Lower lobe of right lung (tissue), 2 donors: ENCODE data around the gene ATP6V0D1. TPM values are rescaled to one million over a fixed set of nuclear protein-coding genes. Genes with fewer than 3 reads are reported as not detected.
A peak's percentile ranks its signal among the peaks of the same experiment; 100 is the strongest.

Source experiments
- ATAC-seq, 2 donors: fragments of 200-7000 bp; cut with Tn5 transposase; one replicate each; pipeline ENCODE4 v1.9.1; 2020 to 2022; ENCODE audit warnings: mild to moderate bottlenecking in 2 of 2, moderate library complexity in 2 of 2
- DNase-seq: peaks from one replicate; pipeline ENCODE4 v3.0.0-alpha.2; 2020
- H3K27ac ChIP-seq: fragments of 200-600 bp; one replicate; pipeline ENCODE4 v1.8.0; 2022
- H3K27me3 ChIP-seq: fragments of 200-600 bp; one replicate; pipeline ENCODE4 v1.8.0; 2022; ENCODE audit warnings: low read depth
- H3K36me3 ChIP-seq: fragments of 200-600 bp; one replicate; pipeline ENCODE4 v1.8.0; 2022; ENCODE audit warnings: mild to moderate bottlenecking
- H3K4me1 ChIP-seq: fragments of 200-600 bp; one replicate; pipeline ENCODE4 v1.8.0; 2022
- H3K4me3 ChIP-seq: fragments of 200-600 bp; one replicate; pipeline ENCODE4 v1.8.0; 2022; ENCODE audit warnings: mild to moderate bottlenecking
- H3K9me3 ChIP-seq: fragments of 200-600 bp; one replicate; pipeline ENCODE4 v1.8.0; 2022
- intact Hi-C: fragments of 100-400 bp; cut with DNase I; formaldehyde crosslinking; loops from one replicate; pipeline ENCODE4 v1.11.0; 2022
- total RNA-seq: library from RNA; stranded (reverse); fragmentation: NEBNext Ultra II Directional; extraction: Animal tissue kit (Norgen Biotek cat#: 25700); gene quantifications from one replicate; pipeline ENCODE4 v1.2.1, GENCODE V29; 2021
- TF ChIP-seq, protein P1 (sequence below): fragments of 200-600 bp; IDR thresholded peaks from one replicate; pipeline ENCODE4 v1.8.0; 2022; ENCODE audit warnings: antibody characterized with exemption, mild to moderate bottlenecking
- donor health status: DM: no; HTN: yes; CAD: no; lungs with severe emphysema.

ATP6V0D1 gene
- total RNA-seq, 1 donor from 2014 or later: 175 TPM

GRCh38 chr16:67393111-67393787 lies 87.7 kb downstream of the ATP6V0D1 start, which contains the start of gene TPPP3:
Gene TPPP3 (minus strand): TSS chr16:67393498. CDS start chr16:67391111, 2,387 bp downstream.
- intact Hi-C loops: no loop called here
- H3K36me3 ChIP-seq: no peaks in the 10 kb centered on the region
- peaks cover 7% of the 10 kb centered on the region for H3K27me3 ChIP-seq
- ATAC-seq (peak; percentile 86), DNase-seq (peak; percentile 91)
- peaks cover 77% of the 10 kb centered on the region for H3K4me1 ChIP-seq
- H3K9me3 ChIP-seq: no peaks in the 10 kb centered on the region
- peak within 1 kb of the TSS; percentile 76 for H3K27ac ChIP-seq
- H3K4me3 ChIP-seq: peak within 1 kb of the TSS; percentile 58
- TF ChIP-seq, protein P1, sequence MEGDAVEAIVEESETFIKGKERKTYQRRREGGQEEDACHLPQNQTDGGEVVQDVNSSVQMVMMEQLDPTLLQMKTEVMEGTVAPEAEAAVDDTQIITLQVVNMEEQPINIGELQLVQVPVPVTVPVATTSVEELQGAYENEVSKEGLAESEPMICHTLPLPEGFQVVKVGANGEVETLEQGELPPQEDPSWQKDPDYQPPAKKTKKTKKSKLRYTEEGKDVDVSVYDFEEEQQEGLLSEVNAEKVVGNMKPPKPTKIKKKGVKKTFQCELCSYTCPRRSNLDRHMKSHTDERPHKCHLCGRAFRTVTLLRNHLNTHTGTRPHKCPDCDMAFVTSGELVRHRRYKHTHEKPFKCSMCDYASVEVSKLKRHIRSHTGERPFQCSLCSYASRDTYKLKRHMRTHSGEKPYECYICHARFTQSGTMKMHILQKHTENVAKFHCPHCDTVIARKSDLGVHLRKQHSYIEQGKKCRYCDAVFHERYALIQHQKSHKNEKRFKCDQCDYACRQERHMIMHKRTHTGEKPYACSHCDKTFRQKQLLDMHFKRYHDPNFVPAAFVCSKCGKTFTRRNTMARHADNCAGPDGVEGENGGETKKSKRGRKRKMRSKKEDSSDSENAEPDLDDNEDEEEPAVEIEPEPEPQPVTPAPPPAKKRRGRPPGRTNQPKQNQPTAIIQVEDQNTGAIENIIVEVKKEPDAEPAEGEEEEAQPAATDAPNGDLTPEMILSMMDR: peak; percentile 73

DNA sequence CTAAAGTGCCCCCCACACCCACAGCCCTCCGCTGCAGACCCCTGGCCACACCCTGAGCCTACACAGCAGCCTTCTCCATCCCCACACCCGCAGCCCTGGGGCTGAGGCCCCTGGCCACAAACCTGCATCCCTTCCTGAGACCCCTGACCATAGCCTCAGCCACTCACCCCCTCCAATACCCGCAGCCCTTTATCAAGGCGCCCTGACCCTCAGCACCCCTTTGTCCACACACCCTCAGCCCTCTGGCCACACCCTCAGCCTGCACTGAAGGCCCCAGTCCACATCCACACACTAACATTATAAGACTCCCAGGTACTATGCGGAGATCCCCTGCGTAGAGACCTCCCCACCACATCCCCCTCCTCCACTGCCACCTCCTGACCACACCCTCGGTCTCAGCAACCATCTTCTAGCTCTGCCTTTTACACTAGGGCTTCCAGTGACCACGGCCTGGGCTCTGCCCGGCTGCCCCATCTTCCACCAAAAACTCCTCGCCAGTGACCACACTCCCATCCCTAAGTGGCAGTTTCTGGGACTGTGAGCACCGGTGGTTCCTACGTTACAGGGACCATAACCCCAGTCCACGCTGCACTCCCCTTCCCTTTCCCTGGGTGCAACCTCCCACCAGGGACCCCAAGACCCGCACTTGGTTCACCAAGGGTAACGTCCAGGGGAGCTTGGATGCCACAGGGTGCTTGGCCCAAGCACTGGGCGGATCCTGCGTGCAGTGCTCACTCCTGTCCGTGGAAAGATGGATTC lies 88.5 kb downstream of the ATP6V0D1 start:
- H3K4me3 ChIP-seq: peak overlapping the region; percentile 58
- H3K27me3 ChIP-seq: peaks cover 7% of the 10 kb centered on the region
- DNase-seq (no peak), ATAC-seq (no peak)
- intact Hi-C loops: no loop called here
- peak overlapping the region; percentile 76 for H3K27ac ChIP-seq
- TF ChIP-seq, protein P1: no peak
- H3K36me3 ChIP-seq: no peaks in the 10 kb centered on the region
- H3K9me3 ChIP-seq: no peaks in the 10 kb centered on the region
- peaks cover 75% of the 10 kb centered on the region for H3K4me1 ChIP-seq

GRCh38 chr16:67391424-67392300 lies 89.3 kb downstream of the ATP6V0D1 start:
- peak overlapping the region; percentile 76 for H3K27ac ChIP-seq
- peak overlapping the region; percentile 58 for H3K4me3 ChIP-seq
- no peaks in the 10 kb centered on the region for H3K9me3 ChIP-seq
- peak; percentile 57 for DNase-seq
- H3K4me1 ChIP-seq: peaks cover 67% of the 10 kb centered on the region
- no peak for ATAC-seq
- no peaks in the 10 kb centered on the region for H3K36me3 ChIP-seq
- H3K27me3 ChIP-seq: peaks cover 7% of the 10 kb centered on the region
- intact Hi-C loops: no loop called here
- TF ChIP-seq, protein P1: no peak

DNA sequence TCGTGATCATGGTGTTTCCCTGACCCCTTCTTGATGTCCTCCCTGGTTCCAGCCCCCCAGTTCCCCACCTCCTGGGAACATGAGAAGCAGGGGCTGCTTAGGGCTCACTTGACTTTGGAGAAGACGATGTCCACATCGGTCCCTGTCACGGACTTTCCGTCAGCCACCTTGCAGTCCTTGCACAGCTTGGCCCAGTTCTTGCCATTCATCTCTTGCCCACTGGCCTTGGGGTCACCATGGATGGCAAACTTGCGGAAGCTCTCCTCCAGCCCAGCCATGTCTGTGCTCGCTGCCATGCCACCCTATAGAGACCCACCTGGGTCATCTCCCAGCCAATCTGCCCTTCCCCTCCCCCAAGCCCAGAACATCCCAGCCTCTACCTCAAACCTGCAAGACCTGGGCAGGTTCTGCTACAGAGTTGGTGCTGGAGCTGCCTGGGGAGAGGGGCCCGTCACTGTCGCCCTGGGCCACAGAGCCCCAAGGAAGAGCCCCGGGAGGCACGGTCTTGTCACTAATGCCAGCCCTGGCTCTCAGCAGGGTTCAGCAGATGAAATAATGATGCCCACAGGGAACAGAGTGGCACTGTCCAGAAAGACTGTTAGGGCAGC lies 90.0 kb downstream of the ATP6V0D1 start:
- intact Hi-C loops: no loop called here
- Histone ChIP-seq H3K27me3 (peaks cover 7% of the 10 kb centered on the region), H3K27ac (peak overlapping the region; percentile 18), H3K4me3 (no peak overlapping the region), H3K4me1 (peaks cover 60% of the 10 kb centered on the region), H3K9me3 (no peaks in the 10 kb centered on the region), H3K36me3 (no peaks in the 10 kb centered on the region)
- TF ChIP-seq, protein P1: no peak
- ATAC-seq: no peak
- no peak for DNase-seq
